ENCODE results near the gene RARRES2. TPM values are rescaled to one million over a fixed set of nuclear protein-coding genes. Genes with fewer than 3 reads are reported as not detected.

RARRES2 gene
- total RNA-seq, 1 donor from 2014 or later = 26.3 TPM

GRCh38 chr7:150374472-150374871 lies 33.0 kb upstream of the RARRES2 start:
- DNase-seq (ENCODE audit: low read depth, low spot score) = no peak
- peak overlapping the region; percentile 27 for H3K27ac Mint-ChIP-seq (ENCODE audit: unreplicated experiment)
- H3K9me3 Mint-ChIP-seq = no peaks in the 10 kb centered on the region
- peaks cover 51% of the 10 kb centered on the region for H3K4me1 Mint-ChIP-seq
- H3K36me3 Mint-ChIP-seq (ENCODE audit: low read depth) = peaks cover 13% of the 10 kb centered on the region
- H3K4me3 Mint-ChIP-seq = peak overlapping the region; percentile 78
- no peaks in the 10 kb centered on the region for H3K27me3 Mint-ChIP-seq (ENCODE audit: low read depth)
- no peak for TF ChIP-seq CTCF (conservative IDR thresholded peaks at IDR 0.05)

GRCh38 chr7:150374026-150374425 lies 32.6 kb upstream of the RARRES2 start:
- Mint-ChIP-seq H3K4me3 (peak overlapping the region; percentile 78), H3K27ac (ENCODE audit: unreplicated experiment) (no peak overlapping the region), H3K4me1 (peaks cover 56% of the 10 kb centered on the region), H3K27me3 (ENCODE audit: low read depth) (peaks cover under 1% of the 10 kb centered on the region), H3K9me3 (no peaks in the 10 kb centered on the region), H3K36me3 (ENCODE audit: low read depth) (peaks cover 14% of the 10 kb centered on the region)
- no peak for TF ChIP-seq CTCF (conservative IDR thresholded peaks at IDR 0.05)
- DNase-seq (ENCODE audit: low read depth, low spot score) = no peak

GRCh38 chr7:150373049-150373801 lies 31.8 kb upstream of the RARRES2 start:
- Mint-ChIP-seq H3K4me1 (peaks cover 55% of the 10 kb centered on the region), H3K9me3 (no peaks in the 10 kb centered on the region), H3K36me3 (ENCODE audit: low read depth) (peaks cover 15% of the 10 kb centered on the region), H3K4me3 (peak overlapping the region; percentile 78), H3K27me3 (ENCODE audit: low read depth) (peaks cover 2% of the 10 kb centered on the region), H3K27ac (ENCODE audit: unreplicated experiment) (peak overlapping the region; percentile 93)
- no peak for TF ChIP-seq CTCF (conservative IDR thresholded peaks at IDR 0.05)
- no peak for DNase-seq (ENCODE audit: low read depth, low spot score)

- no peak for TF ChIP-seq CTCF (conservative IDR thresholded peaks at IDR 0.05)
- peaks cover 2% of the 10 kb centered on the region for H3K27me3 Mint-ChIP-seq (ENCODE audit: low read depth)
- H3K36me3 Mint-ChIP-seq (ENCODE audit: low read depth) = peaks cover 15% of the 10 kb centered on the region
- H3K27ac Mint-ChIP-seq (ENCODE audit: unreplicated experiment) = no peak overlapping the region
- H3K9me3 Mint-ChIP-seq = no peaks in the 10 kb centered on the region
- H3K4me3 Mint-ChIP-seq = peak overlapping the region; percentile 78
- peaks cover 52% of the 10 kb centered on the region for H3K4me1 Mint-ChIP-seq
- no peak for DNase-seq (ENCODE audit: low read depth, low spot score)
These were observed 31.0 kb upstream of the RARRES2 start for GRCh38 chr7:150372271-150373048.

- peaks cover 15% of the 10 kb centered on the region for H3K36me3 Mint-ChIP-seq (ENCODE audit: low read depth)
These were observed 30.5 kb upstream of the RARRES2 start for GRCh38 chr7:150371996-150372270.

More at GRCh38 chr7:150371996-150372270, 30.5 kb upstream of the RARRES2 start:
- Mint-ChIP-seq H3K27me3 (ENCODE audit: low read depth) (peaks cover 2% of the 10 kb centered on the region), H3K4me1 (peaks cover 52% of the 10 kb centered on the region), H3K9me3 (no peaks in the 10 kb centered on the region), H3K27ac (ENCODE audit: unreplicated experiment) (no peak overlapping the region), H3K4me3 (no peak overlapping the region)
- DNase-seq (ENCODE audit: low read depth, low spot score) = no peak
- TF ChIP-seq CTCF (conservative IDR thresholded peaks at IDR 0.05) = no peak
